IPS-NIHi7 (cell line): ENCODE results near the gene SMIM14.
"Not testable (repeated sequence)": the region's sequence is repeated elsewhere in the genome, so short reads cannot be mapped to it uniquely, and the experiment has no call there.

ENCODE experiments used
- DNase-seq: peaks from one replicate; pipeline ENCODE4 v3.0.0; 2012; ENCODE audit warnings: mixed read lengths; ENCODE audit errors: extremely low spot score

Gene SMIM14

GRCh38 chr4:39502664-39503035, 136.0 kb downstream of the SMIM14 start:
- not testable (repeated sequence) for DNase-seq

- no peak for DNase-seq
These were observed 136.5 kb downstream of the SMIM14 start for GRCh38 chr4:39502019-39502663.

GRCh38 chr4:39498727-39499020, 140.0 kb downstream of the SMIM14 start:
- no peak for DNase-seq

GRCh38 chr4:39497909-39498726, 140.5 kb downstream of the SMIM14 start:
- no peak for DNase-seq
